HTERT RPE-1 (cell line): Measurements from ENCODE around the gene MAPRE3.
"Not testable (repeated sequence)": the region's sequence is repeated elsewhere in the genome, so short reads cannot be mapped to it uniquely, and the experiment has no call there.

Source experiments
- in situ Hi-C: fragments of 300-500 bp; cut with MboI; formaldehyde crosslinking; loops from 4 replicates; pipeline ENCODE4 v1.14.3; 2020; ENCODE audit warnings: low sequenced_read_pairs

Gene MAPRE3

GRCh38 chr2:26970244-26970927, at the start of gene MAPRE3:
Gene MAPRE3 (plus strand): TSS chr2:26970637. CDS start chr2:27022219, 51,582 bp downstream.
- in situ Hi-C loops = no loop called here

- in situ Hi-C loops = no loop called here
These were observed 49.1 kb upstream of the MAPRE3 start for GRCh38 chr2:26921323-26921722.

- in situ Hi-C loops = no loop called here
These were observed 47.8 kb upstream of the MAPRE3 start for GRCh38 chr2:26922405-26923188.

GRCh38 chr2:26923189-26923466, 47.3 kb upstream of the MAPRE3 start:
- in situ Hi-C loops = not testable (repeated sequence)

- in situ Hi-C loops = no loop called here
These were observed 45.7 kb upstream of the MAPRE3 start for GRCh38 chr2:26924731-26925099.

- in situ Hi-C loops = no loop called here
These were observed 45.2 kb upstream of the MAPRE3 start for GRCh38 chr2:26925100-26925791.

- in situ Hi-C loops = no loop called here
These were observed 43.2 kb upstream of the MAPRE3 start for GRCh38 chr2:26927221-26927620.

GRCh38 chr2:26932974-26933373, 37.5 kb upstream of the MAPRE3 start:
- in situ Hi-C loops = no loop called here

- in situ Hi-C loops = no loop called here
These were observed 36.8 kb upstream of the MAPRE3 start for GRCh38 chr2:26933431-26934334.

GRCh38 chr2:26934335-26934724, 36.1 kb upstream of the MAPRE3 start:
- in situ Hi-C loops = no loop called here

GRCh38 chr2:26934985-26935384, 35.5 kb upstream of the MAPRE3 start:
- in situ Hi-C loops = no loop called here

GRCh38 chr2:26936855-26937254, 33.6 kb upstream of the MAPRE3 start:
- in situ Hi-C loops = no loop called here

- in situ Hi-C loops = no loop called here
These were observed 31.9 kb upstream of the MAPRE3 start for GRCh38 chr2:26938399-26939118.

GRCh38 chr2:26940001-26940400, 30.4 kb upstream of the MAPRE3 start:
- in situ Hi-C loops = no loop called here

GRCh38 chr2:26941486-26941885, 29.0 kb upstream of the MAPRE3 start:
- in situ Hi-C loops = no loop called here

- in situ Hi-C loops = no loop called here
These were observed 27.7 kb upstream of the MAPRE3 start for GRCh38 chr2:26942543-26943295.

- in situ Hi-C loops = no loop called here
These were observed 24.3 kb upstream of the MAPRE3 start for GRCh38 chr2:26945991-26946750.

- in situ Hi-C loops = no loop called here
These were observed 23.3 kb upstream of the MAPRE3 start for GRCh38 chr2:26946841-26947784.
